Erythroblast (primary cell): ENCODE data around the gene EHMT1.

Source experiments
- GATA1 ChIP-seq: IDR thresholded peaks from 2 replicates; pipeline ENCODE4 v1.6.1; 2011; ENCODE audit warnings: low read depth, mild to moderate bottlenecking, control low read depth, low read length, moderate library complexity
- POLR2A ChIP-seq: IDR thresholded peaks from 2 replicates; pipeline ENCODE4 v1.6.1; 2011; ENCODE audit warnings: mild to moderate bottlenecking, low read length

GRCh38 chr9:137802021-137802420 lies 183.2 kb downstream of the EHMT1 start:
- no peak for TF ChIP-seq POLR2A
- TF ChIP-seq GATA1: no peak
